ENCODE data around the gene LRRC36. TPM values are rescaled to one million over a fixed set of nuclear protein-coding genes. Genes with fewer than 3 reads are reported as not detected.

Gene LRRC36
- total and polyA plus RNA-seq, 2 of the 13 experiments (the other 11 are each of a cell fraction or from before 2014, with no cell fraction given), result 0.12 to 0.15 TPM

DNA sequence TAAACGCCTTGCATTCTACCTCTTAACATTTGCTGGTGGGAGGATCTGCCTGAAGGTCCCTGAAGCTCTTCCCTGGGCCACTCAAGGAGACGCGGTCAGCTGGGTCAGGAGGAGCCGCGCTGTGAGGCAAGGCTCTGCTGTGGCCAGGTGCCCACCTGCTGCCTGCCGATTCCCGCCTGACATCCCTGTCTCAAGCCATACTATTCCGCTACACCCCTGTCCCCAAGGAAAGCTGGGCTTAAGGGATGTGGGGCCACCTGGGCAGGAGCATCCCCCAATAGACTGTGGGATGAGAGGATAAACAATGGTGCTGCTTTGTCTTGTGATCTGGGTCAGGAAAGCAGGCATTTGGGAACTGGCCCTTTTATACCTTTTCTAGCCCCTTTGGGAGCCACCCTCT, 61.6 kb downstream of the LRRC36 start:
- ChIA-PET POLR2A (no interaction called here), CTCF (ENCODE audit: low intra/inter-chr PET ratio, low total read pairs) (no interaction called here)
- Histone ChIP-seq H3K79me2 (ENCODE audit: insufficient read depth, low read length) (no peaks in the 10 kb centered on the region), H3K27me3 (ENCODE audit: control insufficient read depth in 1 of 2, insufficient read depth in 2 of 2, low read length in 2 of 2) (peaks cover 9 to 70% of the 10 kb centered on the region in 2 experiments; a peak in 4 of 5 replicates), H3K4me2 (ENCODE audit: low read depth, low read length) (no peak overlapping the region), H2AFZ (ENCODE audit: low read length) (no peak overlapping the region), H3K36me3 (replicated peaks in 1 of 2; ENCODE audit: control insufficient read depth in 1 of 2, insufficient read depth in 2 of 2, low read length in 2 of 2) (no peaks in the 10 kb centered on the region), H3K9ac (ENCODE audit: insufficient read depth, low read depth, low read length) (no peak overlapping the region), H3K4me3 (replicated peaks in 1 of 3; ENCODE audit: insufficient read depth in 1 of 3, low read depth in 2 of 3, low read length in 3 of 3) (no peak overlapping the region), H3K4me1 (ENCODE audit: insufficient read depth, low read length) (peaks cover 9% of the 10 kb centered on the region), H3K9me3 (ENCODE audit: low read length) (no peaks in the 10 kb centered on the region), H3K27ac (ENCODE audit: extremely low read length, insufficient read depth, low read length) (no peak overlapping the region), H4K20me1 (ENCODE audit: insufficient read depth, low read length) (no peaks in the 10 kb centered on the region)
- intact Hi-C loops (cut with micrococcal nuclease; ENCODE audit: unreplicated experiment) (no loop called here), in situ Hi-C loops (cut with HindIII; ENCODE audit: extremely low pct_ligation_motif_present, low pct_unique_long_range_greater_than_20kb) (no loop called here)
- no peak for TF ChIP-seq ZNF121 (CRISPR knock-in tag; IDR thresholded peaks at IDR 0.05)
- TF ChIP-seq MED1 (CRISPR knock-in tag; IDR thresholded peaks at IDR 0.05), result no peak
- no peak for TF ChIP-seq ZSCAN30 (CRISPR knock-in tag; IDR thresholded peaks at IDR 0.05)
- TF ChIP-seq NR2F1 (CRISPR knock-in tag; IDR thresholded peaks at IDR 0.05), result no peak
- TF ChIP-seq MYC (CRISPR knock-in tag; IDR thresholded peaks at IDR 0.05; ENCODE audit: borderline replicate concordance), result no peak
- no peak for TF ChIP-seq PHB2 (IDR thresholded peaks at IDR 0.05; ENCODE audit: partially characterized antibody)
- TF ChIP-seq RFXAP (CRISPR knock-in tag; IDR thresholded peaks at IDR 0.05; ENCODE audit: borderline replicate concordance), result no peak
- TF ChIP-seq, protein P1, sequence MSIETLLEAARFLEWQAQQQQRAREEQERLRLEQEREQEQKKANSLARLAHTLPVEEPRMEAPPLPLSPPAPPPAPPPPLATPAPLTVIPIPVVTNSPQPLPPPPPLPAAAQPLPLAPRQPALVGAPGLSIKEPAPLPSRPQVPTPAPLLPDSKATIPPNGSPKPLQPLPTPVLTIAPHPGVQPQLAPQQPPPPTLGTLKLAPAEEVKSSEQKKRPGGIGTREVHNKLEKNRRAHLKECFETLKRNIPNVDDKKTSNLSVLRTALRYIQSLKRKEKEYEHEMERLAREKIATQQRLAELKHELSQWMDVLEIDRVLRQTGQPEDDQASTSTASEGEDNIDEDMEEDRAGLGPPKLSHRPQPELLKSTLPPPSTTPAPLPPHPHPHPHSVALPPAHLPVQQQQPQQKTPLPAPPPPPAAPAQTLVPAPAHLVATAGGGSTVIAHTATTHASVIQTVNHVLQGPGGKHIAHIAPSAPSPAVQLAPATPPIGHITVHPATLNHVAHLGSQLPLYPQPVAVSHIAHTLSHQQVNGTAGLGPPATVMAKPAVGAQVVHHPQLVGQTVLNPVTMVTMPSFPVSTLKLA (IDR thresholded peaks at IDR 0.05), result no peak
- no peak for TF ChIP-seq SAP130 (CRISPR knock-in tag; IDR thresholded peaks at IDR 0.05; ENCODE audit: low read depth)
- no peak for TF ChIP-seq ZNF251 (CRISPR knock-in tag; IDR thresholded peaks at IDR 0.05)
- TF ChIP-seq ZNF225 (CRISPR knock-in tag; IDR thresholded peaks at IDR 0.05), result no peak
- ATAC-seq (no peak), DNase-seq (ENCODE audit: low spot score) (no peak), FAIRE-seq (no peak)
- BruUV-seq (replicated peaks), result no TSS peak
- WGBS (ENCODE audit: low lambda C conversion rate), result 68% methylated on average over 8 of the region's 8 CpGs
